NCI-H2029 (cell line): Measurements from ENCODE around the gene SAMD5.

Experiments used
- DNase-seq: peaks from one replicate; lab custom pipeline; 2025; lab: John Stamatoyannopoulos, UW

The SAMD5 gene

DNA sequence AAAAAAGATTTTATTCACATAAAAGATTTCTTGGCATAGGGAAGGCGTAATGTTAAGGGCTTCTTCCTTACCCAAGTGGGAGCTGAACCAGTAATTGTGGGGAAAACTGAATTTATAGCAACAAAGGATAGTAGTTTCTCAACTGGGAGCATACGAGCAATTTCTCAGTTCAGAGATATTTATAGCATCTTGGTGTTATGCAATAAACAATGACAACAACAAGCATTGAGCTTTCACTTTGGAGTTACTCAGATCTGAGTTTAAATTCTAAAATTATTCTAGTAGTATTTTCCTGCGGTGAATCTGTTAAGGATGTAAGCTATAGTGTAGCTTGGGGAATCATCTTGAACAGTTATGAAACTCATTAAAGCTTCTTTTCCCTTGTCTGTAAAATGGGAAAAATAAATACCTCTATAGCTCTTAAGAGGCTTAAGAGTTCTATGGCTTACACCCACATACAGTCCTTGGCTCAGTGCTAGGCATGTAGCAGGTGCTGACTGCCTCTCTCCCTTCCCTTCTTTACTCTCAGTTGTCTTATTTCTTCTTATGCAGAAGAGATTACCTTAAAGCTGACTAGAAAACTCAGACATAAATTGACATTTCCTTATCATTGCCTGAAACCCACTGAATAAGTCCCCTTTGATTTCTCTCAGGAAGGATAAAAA is 58.8 kb downstream of the SAMD5 start:
- DNase-seq = no peak

DNA sequence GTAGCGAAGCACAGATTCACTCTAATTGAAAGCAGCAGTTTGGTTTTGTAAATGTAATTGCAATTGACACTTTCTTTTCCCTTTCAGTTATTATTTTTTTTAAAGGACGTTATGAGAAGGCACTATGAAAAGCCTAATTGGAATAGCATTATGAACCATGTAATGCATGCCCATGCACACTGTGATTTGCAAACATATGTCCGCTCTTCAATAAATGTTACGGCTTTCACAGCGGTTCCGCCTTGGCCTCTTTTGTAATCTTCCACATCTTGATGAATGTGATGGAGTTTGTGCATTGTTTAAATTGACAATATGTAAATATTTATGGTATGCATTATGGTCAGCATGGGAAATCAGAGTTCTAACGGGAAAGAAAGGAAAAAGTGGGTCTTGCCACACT is 61.3 kb downstream of the SAMD5 start:
- no peak for DNase-seq

DNA sequence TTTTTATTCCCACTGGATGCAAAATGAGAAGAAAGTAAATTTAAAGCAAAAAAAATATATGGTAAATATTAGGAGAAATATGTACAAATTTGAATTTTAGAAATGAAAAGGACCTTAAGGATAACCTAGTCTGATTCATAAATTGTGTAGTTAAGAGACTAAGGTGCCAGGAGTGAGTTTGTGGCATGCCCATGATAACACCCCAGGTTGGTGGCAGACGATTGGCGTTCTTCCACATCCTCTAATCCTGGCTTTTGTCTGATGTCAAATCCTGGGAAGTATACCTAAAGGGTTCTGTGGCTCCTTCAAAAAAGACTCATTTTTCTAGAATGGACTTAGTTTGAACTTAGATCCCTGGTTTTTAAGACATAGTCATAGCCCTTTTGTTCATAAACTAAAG is 62.2 kb downstream of the SAMD5 start:
- DNase-seq = no peak

DNA sequence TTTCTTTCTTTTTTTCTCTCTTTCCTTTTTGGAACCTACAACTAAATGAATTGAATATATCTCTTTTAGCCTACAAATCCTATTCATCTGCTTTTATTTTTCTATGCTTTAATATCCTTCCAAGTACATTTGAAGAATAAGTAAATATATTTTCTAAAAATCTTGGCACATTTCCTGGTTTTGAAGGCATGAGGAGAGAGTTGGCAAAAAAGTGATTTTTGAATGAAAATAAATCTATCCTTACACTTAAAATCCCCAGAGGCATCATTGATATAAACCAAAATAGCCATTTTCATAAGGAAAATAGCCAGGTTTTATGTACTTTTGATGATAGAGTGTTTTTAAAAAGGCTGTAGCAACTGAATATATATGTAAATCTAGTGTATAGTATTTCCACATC is 69.0 kb downstream of the SAMD5 start:
- no peak for DNase-seq

DNA sequence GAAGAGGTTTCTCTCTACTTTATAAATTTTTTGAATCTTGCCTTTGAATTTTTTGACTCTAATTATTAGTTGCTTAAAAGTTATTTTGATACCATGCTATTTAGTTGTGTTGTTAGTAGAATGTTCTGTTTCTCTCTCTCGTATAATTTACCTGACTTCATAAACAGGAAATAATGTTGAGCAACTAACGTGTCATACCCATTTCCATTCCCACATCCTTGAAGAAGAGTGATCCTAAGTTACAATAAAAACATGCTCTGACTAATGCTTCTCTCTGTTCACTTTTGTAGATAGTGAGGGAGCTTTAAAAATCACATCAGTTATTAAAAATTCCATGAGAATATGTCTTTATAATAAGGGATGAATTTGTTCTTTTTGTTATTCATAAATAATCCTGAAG is 69.7 kb downstream of the SAMD5 start:
- DNase-seq = no peak

DNA sequence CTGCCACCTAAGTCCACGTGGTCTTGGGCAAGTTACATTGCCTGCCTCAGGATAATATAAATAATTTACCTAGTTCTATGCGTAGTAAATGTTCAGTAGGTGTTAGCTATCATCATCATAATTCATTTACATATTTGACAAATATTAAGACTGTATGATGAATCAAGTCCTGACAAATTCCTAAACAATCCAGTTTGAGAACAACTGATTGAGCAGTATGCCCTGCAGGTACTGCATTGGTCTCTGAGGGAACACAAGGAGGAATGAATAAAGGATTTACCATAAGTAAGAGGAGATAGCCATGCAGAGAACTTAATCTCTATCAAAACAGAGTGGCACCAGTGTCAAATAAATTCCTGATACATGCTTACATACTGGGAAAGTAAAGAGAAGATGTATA is 70.4 kb downstream of the SAMD5 start:
- no peak for DNase-seq

DNA sequence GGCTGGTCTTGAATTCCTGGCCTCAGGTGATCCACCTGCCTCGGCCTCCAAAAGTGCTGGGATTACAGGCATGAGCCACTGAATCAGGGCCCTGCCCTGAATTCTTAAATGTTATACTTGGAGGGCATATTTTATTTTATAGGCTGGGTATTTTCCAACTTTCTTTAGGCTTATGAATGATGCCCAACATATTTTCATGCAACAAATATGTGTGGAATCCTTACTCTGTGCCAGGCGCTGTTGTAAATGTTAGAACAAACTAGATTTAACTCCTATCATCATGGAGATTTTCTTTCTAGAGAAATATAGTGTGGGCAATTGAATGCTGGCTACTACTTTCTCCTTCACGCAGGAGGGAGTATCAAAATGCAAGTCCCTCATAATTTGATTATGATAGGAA is 71.2 kb downstream of the SAMD5 start:
- no peak for DNase-seq

DNA sequence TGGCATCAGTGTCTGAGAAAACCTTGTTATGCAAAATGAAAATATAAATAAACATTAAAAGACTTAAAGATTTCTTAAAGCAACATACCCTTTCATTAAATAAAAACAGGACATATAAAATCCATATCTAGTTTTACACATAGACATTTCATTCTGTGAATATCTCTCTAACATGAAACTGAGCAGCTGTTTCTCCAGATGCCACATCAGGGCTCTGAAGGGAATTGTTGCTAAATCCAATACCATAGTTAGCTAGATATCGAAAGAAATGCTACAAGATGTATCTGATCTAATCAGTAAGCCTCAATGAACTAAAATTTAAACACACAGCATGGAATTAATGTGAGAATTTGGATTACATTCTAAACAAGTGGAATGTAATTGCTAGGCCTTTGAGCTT is 74.5 kb downstream of the SAMD5 start:
- DNase-seq = no peak

DNA sequence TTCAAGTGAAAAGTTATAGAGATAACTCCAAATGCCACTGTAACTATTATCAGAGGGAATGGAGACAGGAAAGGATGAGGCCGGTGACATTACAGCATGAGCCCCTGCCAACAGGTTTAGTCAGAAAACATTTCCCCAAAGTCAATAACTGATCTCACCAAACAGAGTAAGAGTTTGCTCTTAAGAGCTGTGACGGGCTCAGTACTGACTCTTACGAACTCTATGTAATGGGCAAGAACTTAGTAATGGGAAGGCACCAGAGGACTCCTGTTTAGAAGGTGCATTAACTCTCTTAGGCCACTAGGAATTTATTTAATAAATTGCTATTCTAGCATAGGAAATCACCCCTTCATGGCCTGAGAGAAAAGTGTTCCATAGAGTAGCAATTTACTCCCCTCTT is 76.8 kb downstream of the SAMD5 start:
- no peak for DNase-seq

DNA sequence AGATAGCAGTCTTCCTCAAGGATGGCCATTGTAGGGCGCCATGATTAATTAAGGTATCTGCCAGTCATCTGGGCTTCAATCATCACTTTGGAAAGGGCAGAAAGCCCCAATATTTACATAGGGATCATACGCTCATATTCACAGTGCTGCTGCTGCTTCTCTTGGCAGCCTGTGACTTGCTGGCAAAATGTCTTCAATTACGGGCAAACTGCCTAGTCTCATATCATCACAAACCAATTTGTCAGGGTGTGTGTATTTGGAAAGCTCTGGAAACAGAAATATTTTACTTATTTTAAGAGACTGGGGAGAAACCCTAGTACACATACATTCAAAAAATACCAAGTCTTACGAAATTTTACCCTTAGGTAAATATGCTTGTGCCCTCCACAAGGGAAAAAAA is 77.6 kb downstream of the SAMD5 start:
- no peak for DNase-seq

DNA sequence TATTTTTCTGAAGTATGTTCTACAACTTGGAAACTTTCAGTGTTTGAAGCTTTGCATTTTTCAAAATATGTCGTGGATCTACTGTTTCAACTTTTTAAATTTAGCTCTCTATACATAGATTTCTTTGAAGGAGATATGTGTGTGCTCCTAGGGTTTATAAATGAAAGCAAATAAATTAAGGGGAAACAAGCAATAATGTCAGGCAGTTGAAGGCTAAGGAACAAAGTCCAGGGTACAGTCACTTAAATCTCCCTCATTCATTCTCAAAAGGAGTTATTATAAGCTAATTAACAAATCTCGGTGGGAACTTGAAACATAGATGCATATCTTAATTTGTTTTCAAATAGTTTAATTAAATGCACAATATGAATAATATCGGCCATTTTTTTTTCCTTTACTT is 79.4 kb downstream of the SAMD5 start:
- no peak for DNase-seq

DNA sequence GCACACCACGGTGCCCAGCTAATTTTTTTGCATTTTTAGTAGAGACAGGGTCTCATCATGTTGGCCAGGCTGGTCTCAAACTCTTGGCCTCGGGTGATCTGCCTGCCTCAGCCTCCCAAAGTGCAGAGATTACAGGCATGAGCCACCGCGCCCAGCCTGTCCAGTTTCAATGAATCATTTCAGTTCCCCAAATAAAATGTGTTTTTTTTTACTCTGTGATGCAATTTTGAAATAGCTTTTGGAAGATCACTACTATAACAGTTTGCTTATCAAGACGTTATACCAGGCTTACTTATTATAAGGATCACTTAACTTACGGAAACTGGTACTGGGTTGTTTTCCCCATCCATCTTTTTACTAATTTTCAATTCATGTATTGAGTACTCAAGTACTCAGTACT is 80.0 kb downstream of the SAMD5 start:
- no peak for DNase-seq

DNA sequence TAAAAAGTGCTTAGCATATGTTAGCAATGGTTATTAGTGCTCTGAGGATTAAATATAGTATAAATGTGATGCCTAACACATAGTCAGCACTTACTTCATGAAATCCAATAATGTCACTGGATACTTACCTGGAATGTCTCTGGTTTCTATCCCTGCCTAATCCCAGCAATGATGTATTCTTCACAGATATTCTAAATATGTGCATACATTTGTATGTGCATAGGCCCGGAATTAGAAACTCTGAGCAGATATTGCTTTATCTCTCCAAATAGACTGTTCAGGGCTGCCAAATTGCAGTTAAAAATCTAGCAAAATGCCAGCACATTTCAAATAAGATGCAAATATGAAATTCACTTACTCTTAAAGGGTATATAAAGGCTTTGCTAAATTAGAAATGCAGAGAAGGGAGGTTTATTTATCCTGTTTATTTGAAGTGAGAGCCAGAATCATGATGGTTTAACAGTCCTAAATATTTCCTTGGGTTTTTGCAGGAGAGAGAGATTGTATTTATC is 81.3 kb downstream of the SAMD5 start:
- no peak for DNase-seq

DNA sequence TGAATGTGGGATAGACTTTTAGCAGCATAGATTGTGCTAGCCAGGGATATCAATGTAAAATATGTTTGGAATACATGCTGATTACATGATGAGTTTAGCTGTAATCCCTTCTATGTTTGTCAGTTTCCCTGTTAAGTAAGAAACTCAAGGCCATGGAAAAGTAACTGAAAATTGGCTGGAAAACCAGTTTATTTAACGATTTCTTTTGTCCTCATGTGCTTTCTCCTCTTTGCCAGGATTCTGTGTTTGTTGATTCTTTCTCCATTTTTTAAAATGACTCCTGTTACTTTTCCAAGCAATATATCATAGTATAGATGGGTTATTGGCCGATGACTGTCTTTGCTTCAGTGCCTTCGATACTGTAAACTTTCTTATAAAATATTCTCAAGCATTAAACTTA is 87.5 kb downstream of the SAMD5 start:
- no peak for DNase-seq

DNA sequence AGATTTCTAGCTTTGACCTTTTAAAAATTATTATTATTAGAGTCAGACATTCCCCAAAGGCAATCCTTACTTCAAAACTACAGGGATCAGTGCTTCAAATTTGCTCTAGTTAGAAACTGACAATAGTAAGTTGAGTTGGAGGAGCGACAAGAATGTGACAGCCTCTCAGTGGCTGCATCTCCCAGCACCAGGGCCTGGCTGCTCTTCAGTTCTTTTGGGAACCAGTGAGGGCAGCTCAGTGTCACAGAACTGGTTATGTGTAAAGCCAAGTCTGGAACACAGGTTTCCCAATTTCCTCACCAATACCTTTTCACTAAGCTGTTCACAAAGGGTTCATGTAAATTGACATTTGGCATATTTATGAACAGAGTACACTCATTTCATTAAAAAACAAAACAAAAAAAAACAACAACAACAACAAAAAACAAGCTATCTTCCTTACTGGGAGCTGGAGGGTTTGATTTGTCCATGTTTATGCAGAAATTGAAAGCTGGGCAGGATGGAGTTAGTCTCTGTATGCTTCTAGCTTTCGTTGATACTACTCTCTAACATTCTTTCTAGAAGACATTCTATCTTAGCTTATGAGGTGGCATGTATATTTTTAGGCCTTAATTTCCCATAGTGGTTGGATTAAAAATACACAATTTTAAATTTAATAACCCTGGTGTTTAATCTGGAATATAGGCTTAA is 95.0 kb downstream of the SAMD5 start:
- DNase-seq = no peak

DNA sequence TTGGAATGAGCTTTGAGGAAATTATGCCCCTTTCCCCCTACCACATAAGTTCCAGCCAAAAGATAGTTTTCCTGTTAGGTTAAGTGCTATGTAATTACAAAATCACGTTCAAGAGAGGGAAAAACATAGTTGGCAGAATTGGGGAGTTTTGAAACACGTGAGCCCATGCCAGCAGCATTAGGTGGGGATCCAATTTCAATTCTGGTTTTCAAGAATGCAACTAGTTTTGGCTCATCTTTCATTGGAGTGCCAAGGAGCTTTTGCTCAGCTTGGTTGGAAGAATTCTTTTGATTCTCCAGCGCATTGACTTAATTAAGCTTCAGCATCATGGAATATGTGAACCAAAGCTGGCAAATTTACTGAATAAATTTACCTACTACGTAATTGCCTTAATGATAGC is 95.9 kb downstream of the SAMD5 start:
- no peak for DNase-seq

DNA sequence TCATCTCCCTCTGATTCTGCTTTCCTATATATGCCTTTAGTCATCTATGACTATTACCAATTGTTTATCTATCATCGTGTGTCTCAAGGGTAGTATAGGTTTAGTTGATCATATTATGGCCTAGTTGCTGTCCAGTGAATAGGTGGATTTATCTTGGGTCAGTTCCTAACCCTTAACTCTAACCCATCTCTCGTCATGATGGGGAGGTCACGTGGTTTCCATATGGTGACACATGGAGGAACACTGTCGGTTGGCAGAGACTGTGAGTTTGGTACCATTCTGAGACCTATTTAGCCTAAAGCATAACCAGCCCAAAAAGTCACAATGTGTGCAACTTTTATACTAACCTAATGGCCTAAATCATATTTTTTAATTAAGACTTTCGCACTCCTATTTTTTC is 103.5 kb downstream of the SAMD5 start:
- DNase-seq = no peak

DNA sequence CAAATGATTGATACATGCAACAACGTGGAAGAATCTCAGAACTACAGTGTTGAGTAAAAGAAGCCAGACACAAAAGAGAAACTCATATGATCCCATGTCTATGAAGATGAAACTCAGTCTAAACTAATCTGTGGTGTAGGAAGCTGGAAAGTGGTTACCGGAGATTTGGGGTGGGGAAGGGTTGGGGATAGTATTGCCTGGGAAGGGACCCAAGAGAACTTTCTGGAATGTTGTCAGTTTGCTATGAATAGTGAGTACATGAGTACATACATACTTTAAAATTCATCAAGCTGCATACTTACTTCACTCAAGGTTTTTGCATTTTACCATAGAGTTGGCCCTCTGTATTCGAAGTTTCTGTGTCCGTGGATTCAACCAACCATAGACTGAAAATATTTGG is 106.0 kb downstream of the SAMD5 start:
- DNase-seq = no peak

DNA sequence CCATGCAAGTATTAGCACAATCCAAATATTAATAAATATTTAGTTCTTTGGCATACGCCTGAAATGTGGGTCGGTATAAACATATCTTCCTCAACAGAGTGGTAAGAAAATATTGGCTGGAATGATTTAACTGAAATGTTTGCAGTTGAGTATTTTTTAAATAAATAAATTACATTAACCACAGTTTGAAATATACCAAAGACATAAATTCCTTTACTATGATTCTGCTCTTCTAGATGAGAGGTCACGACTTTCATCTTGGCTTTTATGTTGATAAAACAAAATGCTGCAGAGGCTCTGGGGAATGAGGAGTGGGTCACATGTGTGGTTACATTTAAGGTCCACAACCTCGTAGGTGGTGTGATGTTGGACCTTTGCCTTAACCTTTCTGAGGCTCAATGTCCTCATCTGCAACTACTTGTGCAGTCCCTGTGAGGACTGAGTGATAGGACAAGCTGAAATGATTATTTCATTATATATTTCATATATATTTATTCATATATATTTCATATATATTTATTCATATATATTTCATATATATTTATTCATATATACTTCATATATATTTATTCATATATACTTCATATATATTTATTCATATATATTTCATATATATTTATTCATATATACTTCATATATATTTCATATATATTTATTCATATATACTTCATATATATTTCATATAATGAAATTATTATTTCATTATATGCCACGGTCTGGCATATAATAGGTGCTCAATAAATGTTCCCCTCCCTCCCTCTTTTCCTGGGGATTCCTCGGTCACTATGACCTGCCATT is 107.4 kb downstream of the SAMD5 start:
- DNase-seq = no peak

DNA sequence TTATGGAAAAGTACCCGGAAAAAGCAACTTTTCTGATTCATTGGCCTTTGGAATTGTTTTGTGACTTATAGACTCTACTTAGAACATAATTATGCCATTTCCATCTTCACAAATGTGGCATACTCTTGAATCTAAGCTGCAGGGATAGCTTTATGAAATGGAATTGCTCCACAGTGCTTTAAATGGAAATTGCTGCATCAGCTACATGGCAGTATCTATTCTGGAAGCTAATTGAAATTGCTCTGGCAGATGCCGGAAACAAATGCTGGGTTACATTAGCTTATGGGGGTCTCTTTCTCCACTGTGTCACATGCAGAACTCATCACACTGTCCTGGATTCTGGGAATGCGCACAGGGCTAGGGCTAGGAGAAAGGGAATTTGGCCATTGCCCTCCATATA is 108.9 kb downstream of the SAMD5 start:
- DNase-seq = no peak

DNA sequence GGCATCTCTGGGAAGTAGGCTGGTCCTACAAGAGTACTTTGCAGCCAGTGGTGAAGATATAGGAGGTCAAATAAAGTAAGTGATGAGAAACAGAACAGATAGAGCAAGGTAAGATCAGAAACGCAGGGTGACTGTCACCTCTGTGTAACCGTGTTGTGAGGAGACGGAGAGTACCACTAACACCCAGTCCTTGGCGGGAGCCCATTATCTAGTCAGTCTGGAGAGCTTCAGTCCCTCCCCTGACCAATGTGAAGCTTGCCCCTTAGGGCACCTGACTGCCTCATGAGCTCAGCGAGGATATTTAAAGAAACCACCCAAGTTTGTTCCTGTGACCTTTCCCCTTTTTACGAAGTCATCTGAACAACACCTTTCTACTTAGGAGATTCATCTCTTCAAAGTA is 110.0 kb downstream of the SAMD5 start:
- DNase-seq = no peak

DNA sequence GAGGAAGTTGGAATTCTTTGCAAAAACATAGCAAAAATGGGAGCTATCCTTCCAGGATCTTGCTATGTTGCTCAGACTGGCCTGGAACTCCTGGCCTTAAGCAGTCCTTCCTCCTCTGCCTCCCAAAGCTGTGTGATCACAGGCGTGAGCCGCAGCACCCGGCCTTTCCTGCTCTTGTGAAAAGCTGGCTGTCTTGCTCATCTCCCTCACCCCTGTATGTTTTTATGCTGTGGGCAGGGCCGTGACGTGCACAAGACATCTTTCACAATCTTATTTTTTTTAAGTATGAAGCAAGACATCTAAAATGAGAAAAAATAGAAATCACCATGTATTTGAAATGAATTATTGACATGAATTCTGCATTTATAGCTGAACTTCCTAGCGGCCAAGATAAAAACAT is 110.4 kb downstream of the SAMD5 start:
- no peak for DNase-seq
